NK-92 treated with Interleukin-12 subunit alpha and Interleukin-12 subunit beta, amount 100 ng/mL, for 24 hours (cell line): Measurements from ENCODE around the gene DENND1A.

Experiments used
- DNase-seq: peaks from one replicate; lab custom pipeline; 2025; lab: John Stamatoyannopoulos, UW

Gene DENND1A

GRCh38 chr9:123865226-123866000, 64.5 kb downstream of the DENND1A start:
- no peak for DNase-seq

DNA sequence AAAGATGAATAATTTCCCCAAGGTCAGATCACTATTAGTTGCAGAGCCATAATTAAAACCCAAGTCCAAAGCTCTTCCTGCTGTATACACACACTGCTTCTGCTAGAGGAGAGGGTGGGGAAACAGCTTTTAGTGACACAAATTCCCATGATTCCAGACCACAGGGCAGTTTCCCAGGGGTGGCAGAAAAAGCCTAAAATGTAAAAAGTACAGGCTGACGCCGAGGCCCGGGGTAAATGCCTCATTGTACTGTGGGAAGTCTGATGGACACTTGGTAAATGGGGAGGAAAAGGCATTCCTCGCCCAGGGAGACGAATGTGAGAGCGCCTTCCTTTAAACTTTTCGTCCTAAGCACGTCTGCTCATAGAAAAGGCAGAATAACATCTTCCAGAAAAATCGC, 65.7 kb downstream of the DENND1A start:
- DNase-seq, result no peak

GRCh38 chr9:123863164-123863855, 66.6 kb downstream of the DENND1A start:
- no peak for DNase-seq

- DNase-seq, result no peak
Measured at GRCh38 chr9:123861756-123862120, 68.2 kb downstream of the DENND1A start.

- DNase-seq, result no peak
Measured at GRCh38 chr9:123861086-123861755, 68.7 kb downstream of the DENND1A start.

DNA sequence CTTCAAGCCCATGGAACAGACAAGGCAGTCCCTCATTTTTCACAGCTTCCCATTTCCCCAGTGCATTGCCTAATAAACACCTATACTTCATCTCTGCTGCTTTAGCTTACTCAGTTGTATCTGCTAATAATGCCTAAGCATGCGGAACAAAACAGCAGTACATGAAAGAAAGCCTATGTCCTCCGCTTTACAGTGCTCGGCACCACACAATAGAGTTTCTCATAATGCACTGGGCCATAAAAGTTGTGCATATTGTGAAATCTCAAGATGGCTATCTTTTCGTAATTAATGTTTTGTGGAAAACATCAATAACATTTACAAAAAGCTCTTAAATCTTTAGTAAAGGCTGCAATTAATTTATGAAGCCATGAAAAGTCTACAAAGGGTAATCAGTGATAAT, 69.3 kb downstream of the DENND1A start:
- DNase-seq, result no peak

DNA sequence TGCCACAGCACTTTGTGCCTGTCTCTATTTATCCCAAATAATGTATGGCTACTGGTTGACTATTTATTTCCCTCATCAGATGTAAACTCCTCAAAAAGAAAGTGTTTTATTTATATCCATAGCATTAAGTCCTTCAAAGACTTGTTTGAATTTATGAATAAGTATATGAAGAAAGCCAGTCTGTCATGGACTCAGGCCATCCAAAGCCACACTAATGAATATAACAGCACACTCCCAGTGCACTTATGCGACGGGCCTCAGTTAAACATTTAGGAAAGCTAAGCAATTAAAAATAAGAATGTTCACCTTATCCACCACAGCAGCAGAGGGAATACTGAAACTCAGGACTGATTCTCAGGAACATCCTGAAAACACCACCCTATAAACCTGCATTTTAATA, 77.5 kb downstream of the DENND1A start:
- DNase-seq, result no peak

GRCh38 chr9:123851851-123852250, 78.1 kb downstream of the DENND1A start:
- no peak for DNase-seq

GRCh38 chr9:123848447-123849085, 81.4 kb downstream of the DENND1A start:
- DNase-seq, result no peak

DNA sequence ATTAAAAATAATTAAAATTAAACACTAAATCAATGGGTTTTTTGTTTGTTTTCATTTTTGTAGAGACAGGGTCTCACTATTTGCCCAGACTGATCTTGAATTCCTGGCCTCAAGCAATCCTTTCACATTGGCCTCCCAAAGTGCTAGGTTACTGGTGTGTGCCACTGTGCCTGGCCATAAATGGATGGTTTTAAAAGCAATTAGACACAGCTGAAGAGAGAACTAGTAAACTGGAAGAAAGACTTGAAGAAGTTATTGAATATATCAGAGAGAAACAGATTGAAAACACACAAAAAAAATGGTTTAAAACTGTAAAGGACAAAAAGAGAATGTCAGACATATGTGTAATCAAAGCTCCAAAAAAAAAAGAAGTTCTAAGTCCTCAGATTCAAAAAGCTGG, 83.0 kb downstream of the DENND1A start:
- DNase-seq, result no peak

DNA sequence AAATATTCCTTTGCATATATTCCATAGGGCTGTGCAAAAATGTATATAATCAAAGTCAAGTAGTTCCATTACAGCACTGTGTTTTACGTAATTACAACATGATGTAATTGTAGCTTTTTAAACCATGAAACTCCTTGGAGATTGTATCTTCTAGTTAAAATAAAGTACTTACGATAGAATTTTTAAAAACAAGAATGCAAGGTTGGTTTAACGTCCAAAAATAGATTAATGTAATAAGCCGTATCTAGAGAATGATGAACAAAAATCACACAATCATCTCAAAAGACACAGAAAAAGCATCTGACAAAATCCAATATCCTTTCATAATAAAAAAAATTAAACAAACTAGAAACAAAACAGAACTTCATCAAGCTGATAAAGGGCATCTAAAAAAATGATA, 86.2 kb downstream of the DENND1A start:
- no peak for DNase-seq

- no peak for DNase-seq
Measured at GRCh38 chr9:123835821-123836220, 94.1 kb downstream of the DENND1A start.

DNA sequence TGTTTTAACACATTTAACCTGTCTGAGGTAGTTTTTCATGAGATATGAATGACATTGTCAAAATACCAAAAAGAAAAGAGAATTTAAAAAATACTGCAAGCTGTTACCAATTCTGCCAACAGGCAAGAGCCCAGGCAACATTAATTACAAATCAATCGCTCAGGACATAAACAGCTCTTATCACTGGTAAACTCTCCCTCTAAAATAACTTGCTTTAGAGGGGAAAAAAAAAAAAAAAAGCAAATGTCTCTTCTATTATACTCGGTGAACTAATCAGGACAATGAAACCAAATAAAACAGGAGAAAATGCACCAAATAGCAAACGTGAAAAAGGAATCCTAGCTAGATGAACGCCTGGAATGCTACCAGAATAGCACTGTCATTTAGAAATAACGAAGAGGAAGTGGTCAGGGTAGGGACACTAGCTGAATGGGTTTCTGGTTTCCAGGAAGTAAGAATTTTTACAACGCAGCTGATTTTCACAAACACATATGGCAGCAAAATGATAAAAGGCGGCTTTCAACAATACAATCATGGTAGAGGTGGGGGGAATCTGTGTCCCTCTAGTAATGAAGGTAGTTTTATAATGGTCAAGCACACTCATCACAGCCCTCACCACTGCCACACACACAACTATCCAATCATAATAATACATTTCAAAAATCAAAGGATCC, 94.9 kb downstream of the DENND1A start:
- no peak for DNase-seq

GRCh38 chr9:123834218-123834888, 95.6 kb downstream of the DENND1A start:
- DNase-seq, result no peak

DNA sequence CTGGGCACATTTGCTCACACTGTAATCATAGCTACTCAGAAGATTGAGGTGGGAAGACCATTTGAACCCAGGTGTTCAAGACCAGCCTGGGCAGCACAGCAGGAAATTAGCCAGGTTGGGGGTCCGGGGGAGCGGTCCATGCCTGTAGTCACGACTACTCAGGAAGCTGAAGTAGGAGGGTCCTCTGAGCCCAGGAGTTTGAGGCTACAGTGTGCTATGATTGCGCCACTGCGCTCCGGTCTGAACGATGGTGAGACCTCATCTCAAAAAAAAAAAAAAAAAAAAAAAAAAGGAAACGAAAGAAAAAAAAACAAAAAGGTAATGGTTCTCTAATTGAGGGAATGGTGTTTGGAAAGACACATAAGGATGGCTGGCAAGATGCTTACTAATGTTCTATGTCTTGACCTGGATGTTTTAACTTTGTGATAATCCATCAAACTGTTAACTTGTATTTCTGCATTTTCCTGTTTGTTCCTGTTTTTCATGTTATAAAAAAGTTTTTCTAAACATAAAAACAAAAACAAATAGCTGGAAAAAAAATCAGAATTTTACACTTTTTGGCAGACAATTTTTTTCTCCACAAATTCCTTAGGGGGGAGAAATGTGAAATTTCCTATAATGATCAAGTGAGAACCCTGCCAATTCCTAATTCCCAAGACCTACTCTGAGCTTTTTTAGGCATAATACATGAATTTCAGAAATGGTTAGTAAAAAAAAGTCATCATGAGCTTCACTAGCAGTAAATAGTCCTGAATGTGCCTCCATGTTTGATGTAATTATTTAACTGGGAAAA, 96.9 kb downstream of the DENND1A start:
- no peak for DNase-seq

- DNase-seq, result no peak
Measured at GRCh38 chr9:123832176-123832575, 97.8 kb downstream of the DENND1A start.

- no peak for DNase-seq
Measured at GRCh38 chr9:123828449-123828848, 101.5 kb downstream of the DENND1A start.

DNA sequence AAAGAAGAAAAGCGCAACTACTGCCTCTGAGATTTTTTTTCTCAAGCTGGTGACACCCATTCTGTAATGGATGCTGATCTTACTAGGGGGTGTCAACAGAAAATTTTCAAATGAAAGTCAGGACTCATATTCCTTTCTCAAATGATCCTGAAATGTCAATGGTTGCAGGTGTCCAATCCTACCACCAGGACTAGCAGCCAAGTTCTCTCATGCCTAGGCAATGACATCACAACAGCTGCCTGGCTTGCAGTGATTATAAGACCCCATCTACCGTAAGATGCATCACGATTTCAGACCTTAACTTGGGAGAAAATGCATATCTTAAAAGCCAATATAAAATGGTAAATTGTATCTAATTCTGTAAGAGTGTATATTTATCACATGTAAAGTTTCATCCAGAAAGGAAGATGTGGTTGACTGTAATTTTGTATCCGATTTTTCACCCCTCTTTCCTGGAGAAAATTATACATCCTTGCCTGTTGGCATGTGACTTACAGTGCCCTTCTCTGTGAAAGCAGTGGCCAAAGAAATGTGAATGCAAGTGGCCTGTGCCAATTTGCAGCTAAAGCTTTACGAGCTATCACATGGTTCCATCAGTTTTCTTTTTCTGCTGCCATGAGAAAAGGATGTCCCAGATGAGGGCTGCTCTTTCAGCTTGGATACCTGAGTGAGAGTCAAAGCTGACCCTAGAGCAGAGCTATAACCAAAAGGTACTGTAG, 104.4 kb downstream of the DENND1A start:
- DNase-seq, result no peak

- DNase-seq, result no peak
Measured at GRCh38 chr9:123823194-123823947, 106.6 kb downstream of the DENND1A start.
